ENCODE data around the gene GPR143.
"Not testable (repeated sequence)": the region's sequence is repeated elsewhere in the genome, so short reads cannot be mapped to it uniquely, and the experiment has no call there.

GPR143 gene

GRCh38 chrX:9770319-9770718 is 4.7 kb upstream of the GPR143 start:
- ChIA-PET CTCF (no interaction called here), POLR2A (no interaction called here)
- H3K4me3 ChIP-seq (ENCODE audit: low read depth, low read length) = no peak overlapping the region
- DNase-seq (ENCODE audit: low read depth, low spot score) = no peak
- TF ChIP-seq, protein P1, sequence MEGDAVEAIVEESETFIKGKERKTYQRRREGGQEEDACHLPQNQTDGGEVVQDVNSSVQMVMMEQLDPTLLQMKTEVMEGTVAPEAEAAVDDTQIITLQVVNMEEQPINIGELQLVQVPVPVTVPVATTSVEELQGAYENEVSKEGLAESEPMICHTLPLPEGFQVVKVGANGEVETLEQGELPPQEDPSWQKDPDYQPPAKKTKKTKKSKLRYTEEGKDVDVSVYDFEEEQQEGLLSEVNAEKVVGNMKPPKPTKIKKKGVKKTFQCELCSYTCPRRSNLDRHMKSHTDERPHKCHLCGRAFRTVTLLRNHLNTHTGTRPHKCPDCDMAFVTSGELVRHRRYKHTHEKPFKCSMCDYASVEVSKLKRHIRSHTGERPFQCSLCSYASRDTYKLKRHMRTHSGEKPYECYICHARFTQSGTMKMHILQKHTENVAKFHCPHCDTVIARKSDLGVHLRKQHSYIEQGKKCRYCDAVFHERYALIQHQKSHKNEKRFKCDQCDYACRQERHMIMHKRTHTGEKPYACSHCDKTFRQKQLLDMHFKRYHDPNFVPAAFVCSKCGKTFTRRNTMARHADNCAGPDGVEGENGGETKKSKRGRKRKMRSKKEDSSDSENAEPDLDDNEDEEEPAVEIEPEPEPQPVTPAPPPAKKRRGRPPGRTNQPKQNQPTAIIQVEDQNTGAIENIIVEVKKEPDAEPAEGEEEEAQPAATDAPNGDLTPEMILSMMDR (IDR thresholded peaks at IDR 0.05; ENCODE audit: insufficient read depth, low read length, missing control alignments) = no peak

DNA sequence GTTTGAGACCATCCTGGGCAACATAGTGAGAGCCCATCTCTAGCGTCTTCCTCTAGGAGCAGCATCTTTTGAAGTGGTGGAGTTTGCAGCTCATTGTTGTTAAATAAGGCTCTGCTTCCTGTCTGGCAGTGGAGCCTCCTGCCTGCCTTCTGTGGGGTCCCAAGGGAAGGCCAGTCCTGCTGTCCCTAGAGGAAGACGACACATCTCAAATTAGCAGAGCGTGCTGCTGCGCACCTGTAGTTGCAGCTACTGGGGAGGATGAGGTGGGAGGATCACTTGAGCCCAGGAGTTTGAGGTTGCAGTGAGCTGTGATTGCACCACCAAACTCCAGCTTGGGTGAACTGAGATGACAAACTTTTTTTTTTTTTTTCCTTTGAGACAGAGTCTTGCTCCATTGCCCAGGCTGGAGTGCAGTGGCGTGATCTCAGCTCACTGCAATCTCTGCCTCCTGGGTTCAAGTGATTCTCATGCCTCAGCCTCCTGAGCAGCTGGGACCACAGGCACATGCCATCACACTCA is 2.7 kb upstream of the GPR143 start:
- CTCF ChIA-PET; DNase-seq (ENCODE audit: low read depth, low spot score); H3K4me3 ChIP-seq (ENCODE audit: low read depth, low read length); POLR2A ChIA-PET: not testable (repeated sequence)

DNA sequence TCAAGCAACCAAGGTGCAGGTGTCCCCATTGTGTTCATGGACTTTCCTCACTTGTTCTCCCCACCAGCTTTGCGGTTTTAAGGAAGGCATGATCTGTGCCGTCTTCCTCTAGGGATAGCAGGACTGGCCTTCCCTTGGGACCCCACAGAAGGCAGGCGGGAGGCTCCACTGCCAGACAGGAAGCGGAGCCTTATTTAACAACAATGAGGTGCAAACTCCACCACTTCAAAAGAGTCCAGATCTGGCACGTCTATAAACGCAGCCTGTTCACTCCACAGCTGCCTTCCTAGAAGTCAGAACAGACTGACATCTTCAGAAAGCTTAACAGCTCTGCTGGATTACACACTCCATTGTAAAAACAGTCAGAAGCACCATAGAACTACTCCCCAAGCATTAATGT is 1.7 kb upstream of the GPR143 start:
- ChIA-PET CTCF (no interaction called here), POLR2A (no interaction called here)
- TF ChIP-seq, protein P1 (IDR thresholded peaks at IDR 0.05; ENCODE audit: insufficient read depth, low read length, missing control alignments) = no peak

GRCh38 chrX:9765072-9765736 is 443 bp downstream of the GPR143 start:
- DNase-seq (ENCODE audit: low read depth, low spot score) = no peak
- TF ChIP-seq, protein P1 (IDR thresholded peaks at IDR 0.05; ENCODE audit: insufficient read depth, low read length, missing control alignments) = no peak
- POLR2A ChIA-PET = no interaction called here
- CTCF ChIA-PET = no interaction called here
- H3K4me3 ChIP-seq (ENCODE audit: low read depth, low read length) = no peak overlapping the region

More for the DNA sequence above, 1.7 kb upstream of the GPR143 start:
- no peak for DNase-seq (ENCODE audit: low read depth, low spot score)
- no peak overlapping the region for H3K4me3 ChIP-seq (ENCODE audit: low read depth, low read length)

- TF ChIP-seq, protein P1 (IDR thresholded peaks at IDR 0.05; ENCODE audit: insufficient read depth, low read length, missing control alignments) = no peak
- no peak for DNase-seq (ENCODE audit: low read depth, low spot score)
- H3K4me3 ChIP-seq (ENCODE audit: low read depth, low read length) = no peak overlapping the region
- POLR2A ChIA-PET = no interaction called here
- CTCF ChIA-PET = no interaction called here
These were observed 6.3 kb downstream of the GPR143 start for GRCh38 chrX:9759337-9759736.

DNA sequence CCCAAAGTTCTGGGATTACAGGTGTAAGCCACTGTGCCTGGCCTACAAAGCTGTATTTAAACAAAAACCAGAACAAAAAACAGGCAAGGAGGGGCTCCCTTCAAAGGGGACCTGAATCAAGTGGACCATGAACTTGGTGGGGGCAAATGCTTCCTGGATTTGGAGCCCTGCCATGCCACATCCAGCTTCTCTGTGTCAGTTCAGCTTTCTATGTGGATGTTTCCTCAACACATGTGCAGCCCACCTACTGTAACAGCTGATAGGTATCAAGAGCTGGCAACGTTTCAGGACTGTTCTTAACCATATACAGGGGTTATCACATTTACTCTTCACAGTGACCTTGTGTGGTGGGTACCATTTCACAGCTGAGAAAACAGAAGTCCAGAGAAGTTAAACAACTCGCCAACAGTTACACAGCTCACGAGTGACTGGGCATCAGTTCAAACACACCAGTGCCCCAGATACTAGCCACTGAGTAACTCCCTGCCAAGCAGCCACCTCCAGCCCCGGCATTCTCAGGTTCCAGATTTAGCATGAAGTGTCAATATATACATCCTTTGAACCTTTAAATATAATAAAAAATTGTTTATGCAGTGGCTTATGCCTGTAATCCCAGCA is 7.5 kb downstream of the GPR143 start:
- CTCF ChIA-PET = no interaction called here
- no peak overlapping the region for H3K4me3 ChIP-seq (ENCODE audit: low read depth, low read length)
- POLR2A ChIA-PET = no interaction called here
- TF ChIP-seq, protein P1 (IDR thresholded peaks at IDR 0.05; ENCODE audit: insufficient read depth, low read length, missing control alignments) = no peak
- DNase-seq (ENCODE audit: low read depth, low spot score) = no peak

GRCh38 chrX:9757366-9757765 is 8.3 kb downstream of the GPR143 start:
- no peak for DNase-seq (ENCODE audit: low read depth, low spot score)
- H3K4me3 ChIP-seq (ENCODE audit: low read depth, low read length) = no peak overlapping the region
- CTCF ChIA-PET = no interaction called here
- TF ChIP-seq, protein P1 (IDR thresholded peaks at IDR 0.05; ENCODE audit: insufficient read depth, low read length, missing control alignments) = no peak
- POLR2A ChIA-PET = no interaction called here
